Skin of body (tissue), 2 donors: ENCODE results near the gene MROH9. TPM values are rescaled to one million over a fixed set of nuclear protein-coding genes. Genes with fewer than 3 reads are reported as not detected.
"Not testable (repeated sequence)": the region's sequence is repeated elsewhere in the genome, so short reads cannot be mapped to it uniquely, and the experiment has no call there.

Experiments used
- DNase-seq: peaks from one replicate; lab custom pipeline; 2025; lab: John Stamatoyannopoulos, UW
- total RNA-seq: library from RNA; depleted of rRNA; stranded (reverse); fragments of >200 nt; gene quantifications from one replicate; pipeline ENCODE4 v1.2.3, GENCODE V29; 2014

The MROH9 gene, protein sequence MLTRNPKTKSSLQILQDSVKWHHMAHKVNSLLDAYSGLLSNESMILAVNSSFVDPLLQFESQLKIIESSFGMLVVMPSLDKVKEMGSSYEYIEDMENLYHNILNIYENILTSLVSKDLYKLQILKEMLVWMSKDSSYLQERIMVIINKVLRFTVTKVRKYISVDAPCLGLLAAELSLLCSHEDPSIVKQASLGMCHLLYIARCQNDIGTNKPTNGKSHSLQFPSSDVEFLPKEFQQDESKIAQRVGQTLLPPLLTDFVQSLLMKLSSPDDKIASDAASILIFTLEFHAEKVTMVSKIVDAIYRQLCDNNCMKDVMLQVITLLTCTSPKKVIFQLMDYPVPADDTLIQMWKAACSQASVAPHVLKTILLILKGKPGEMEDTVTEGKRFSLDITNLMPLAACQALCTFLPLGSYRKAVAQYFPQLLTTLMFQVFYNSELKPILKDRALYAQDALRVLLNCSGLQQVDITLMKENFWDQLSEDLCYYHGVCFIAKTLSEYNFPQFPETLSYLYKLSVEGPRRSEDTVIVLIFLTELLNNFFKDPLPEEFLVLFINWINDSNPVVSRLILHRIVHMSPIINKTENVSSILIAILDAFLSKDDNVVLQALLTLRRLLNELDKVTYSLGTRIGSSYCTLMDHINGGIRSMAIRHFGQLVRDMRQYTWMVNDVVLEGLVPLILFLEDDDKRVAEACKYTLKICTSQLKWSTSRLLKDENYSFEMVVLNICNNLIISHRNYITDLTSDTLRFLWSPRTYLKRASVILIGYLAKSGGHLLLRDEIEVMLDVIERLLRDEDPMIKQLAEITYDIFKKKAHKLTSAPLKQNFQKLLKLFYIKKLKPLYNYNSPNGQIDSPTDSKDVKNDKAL
- 0.10 TPM for total RNA-seq

DNA sequence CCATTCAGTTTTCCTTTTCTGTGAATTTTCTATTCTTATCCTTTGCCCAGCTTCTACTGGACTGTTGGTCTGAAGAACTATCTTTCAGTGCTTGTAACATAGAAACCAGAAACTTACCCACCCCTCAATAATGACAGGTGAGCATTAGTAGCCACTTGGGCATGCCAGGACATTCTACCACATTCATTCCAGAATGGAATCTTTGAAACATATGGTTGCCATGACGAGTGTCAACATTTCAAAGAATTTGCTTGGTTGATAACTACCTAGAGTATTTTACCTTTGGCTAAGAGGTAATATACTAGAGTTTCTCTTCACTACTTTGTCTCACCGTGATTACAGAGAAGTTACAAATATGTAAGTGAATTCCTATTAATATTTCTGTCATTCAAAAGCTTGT, at the start of gene MROH9:
Gene MROH9, plus strand, starts transcription at position 304 of the 400 bp plus-strand sequence. CDS start 10,023 bp downstream, outside the sequence.
- DNase-seq, result no peak

DNA sequence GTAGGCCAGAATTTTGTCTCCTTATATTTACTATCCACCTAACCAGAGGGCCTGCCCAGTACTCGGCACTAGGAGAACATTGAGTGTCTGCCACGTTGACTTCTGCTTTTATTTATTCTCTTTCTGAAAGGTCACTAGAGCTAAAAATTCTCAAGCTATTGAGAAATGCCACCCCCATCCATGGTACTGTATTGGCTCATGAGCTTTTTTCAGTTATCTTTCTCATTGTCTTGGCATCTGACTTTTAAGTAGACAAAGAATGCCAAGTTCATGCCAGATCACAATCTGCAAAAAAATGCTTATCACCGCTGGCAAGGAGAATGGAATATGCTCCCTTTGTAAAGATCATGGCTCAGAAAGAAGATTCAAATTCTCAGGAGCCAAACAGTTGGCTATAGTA, 49.8 kb upstream of the MROH9 start:
- no peak for DNase-seq

DNA sequence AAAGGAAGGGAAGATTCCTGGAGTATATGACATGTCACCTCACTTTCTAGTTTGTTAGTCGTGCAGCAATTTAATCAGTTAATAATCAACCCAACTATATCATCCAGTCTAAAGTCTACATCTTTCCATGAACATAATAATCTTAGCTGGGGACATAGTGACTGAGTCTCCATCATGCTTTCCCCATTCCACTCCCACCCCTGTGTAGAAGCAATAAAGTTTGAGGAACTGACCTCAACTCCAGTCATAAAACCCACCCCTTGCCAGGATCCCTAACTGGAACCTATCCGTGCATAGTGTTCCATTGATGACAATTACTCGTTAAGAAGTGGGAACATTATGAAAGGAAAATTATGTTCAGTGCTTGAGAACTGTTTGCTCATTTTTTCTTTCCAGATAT, 48.9 kb upstream of the MROH9 start:
- DNase-seq, result no peak

DNA sequence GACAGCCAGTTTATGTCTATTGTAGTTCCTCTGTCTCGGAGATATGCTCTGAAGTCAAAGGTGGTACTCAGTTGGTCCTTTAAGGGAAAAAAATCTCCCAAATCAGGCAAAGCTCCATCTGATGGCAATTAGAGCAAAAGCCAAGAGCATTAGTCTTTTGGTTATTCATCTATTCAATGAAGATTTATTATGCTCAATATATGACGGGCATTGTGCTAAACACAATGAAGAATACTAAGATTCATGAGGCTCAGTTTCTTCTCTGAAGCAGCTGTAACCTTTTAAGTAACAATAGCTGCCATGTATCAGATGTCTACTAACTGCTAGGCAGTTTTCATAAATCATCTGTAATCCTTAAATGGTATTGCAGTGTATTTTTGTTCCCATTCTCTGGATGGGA, 47.6 kb upstream of the MROH9 start:
- DNase-seq, result no peak

DNA sequence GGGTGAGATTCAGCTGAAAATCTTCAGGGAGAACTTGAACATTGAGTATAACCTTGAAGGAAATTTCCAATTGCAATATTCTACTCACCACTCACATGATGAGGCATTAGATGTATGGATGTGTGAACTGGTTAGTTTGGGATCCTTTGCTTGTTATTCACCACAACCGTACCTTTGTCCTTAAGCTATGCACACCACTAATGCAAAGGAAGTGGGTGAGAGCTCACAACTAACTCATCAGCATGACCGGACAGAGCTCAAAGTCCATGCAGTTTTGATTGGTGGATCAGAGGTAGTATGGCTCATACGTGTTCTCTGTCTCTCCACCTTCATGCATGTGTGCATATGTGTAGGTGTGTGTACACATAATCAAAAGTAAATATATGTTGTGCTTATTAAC, 43.5 kb upstream of the MROH9 start:
- DNase-seq, result no peak

DNA sequence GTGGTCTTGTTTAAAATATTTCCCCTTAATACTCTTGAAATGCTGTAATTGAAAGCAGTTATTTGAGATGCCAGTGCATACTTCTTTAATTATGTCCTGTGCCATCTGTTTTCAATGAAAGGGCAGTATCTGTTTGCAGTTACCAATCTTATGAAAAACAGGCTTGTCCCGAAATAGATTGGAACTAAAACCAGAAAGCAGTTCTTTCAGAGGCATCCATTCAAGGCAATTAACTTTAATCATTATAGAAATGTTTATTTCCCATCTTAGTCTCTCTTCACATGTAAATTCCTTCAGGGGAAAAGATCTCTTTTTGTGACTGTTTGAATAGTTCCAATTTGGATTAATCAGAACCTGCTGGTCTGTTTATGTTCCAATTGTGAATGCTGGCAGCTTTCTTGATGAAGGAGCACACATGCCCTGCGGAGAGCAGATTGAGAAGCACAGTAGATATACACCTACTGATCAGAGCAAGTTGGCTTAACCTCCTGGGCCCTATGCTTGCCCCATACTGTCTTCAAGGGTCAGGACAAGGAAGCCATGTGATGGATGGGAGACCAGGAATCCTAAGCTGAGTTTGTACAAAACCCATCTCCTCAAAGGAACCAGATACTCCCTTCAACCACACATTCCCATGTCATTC, 41.6 kb upstream of the MROH9 start:
- peak; percentile 91 for DNase-seq

DNA sequence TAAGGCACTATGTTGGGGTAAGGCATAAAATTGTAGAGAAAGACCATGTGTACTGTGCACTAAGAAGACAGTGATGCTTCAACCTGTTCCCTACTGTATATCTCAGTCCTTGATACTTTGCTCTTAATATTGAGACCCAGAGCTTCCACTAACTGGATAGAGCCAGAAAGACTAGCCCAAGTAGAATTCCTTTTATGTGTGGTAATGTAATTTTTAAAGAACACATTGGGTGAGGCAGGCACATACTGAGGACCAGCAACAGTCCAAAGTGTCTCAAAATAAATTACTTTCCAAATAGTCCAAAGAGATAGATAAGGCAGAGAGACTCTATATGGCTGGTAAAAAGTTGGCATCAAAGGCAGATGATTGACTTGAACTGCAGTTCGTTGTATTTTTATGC, 31.4 kb upstream of the MROH9 start:
- no peak for DNase-seq

DNA sequence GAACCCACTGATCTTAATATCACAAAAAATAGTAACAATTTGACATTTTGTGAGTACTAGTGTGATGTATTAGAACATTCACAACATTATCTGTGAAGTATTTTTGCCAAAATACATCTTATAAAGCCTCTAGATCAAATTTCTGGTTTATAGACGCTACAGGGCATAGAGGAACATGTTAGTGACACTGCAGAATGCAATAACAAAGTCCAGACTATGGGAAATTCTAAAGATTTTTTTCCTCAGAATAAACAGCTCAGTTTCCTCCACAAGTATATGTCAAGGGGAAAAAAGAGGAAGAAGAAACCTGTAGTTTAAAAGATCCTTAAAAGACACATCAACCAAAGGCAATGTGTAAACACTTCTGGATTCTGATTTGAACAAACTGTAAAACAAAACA, 26.4 kb upstream of the MROH9 start:
- no peak for DNase-seq

DNA sequence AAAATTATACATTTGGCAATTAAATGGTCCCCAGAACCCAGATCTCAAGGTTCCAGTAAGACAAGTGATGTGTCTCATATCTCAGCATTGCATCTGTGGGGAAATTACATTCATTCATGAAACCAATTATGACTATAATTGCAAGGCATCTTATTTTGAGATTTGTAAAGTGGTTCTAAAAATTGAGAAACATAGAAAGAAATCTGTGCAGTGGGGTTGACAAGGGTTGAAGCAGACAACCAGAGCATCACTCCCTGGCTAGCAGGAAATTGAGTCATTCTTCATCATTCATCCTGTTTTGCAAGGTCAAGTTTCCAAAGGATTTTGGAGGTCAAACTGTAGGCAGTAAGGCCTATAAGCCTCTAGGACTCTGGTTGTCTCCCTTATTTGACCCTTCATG, 25.1 kb upstream of the MROH9 start:
- DNase-seq, result no peak

DNA sequence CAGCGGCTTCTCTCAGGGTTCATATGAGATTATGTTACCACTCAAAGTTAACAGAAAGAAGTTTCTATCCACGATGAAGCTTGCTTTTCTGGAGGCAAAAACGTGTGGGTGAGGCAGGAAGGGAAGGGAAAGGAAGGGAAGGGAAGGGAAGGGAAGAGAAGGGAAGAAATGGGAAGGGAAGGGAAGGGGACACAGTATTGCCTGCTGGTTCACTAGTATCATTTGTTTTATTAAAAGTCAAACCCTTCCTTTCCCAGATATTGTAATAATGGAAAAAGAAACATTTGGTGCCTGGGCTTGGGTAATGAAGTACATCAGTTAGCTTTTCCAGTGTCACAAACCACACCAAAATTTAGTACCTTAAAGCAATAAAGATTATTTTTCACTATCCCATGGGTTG, 18.0 kb upstream of the MROH9 start:
- DNase-seq, result no peak

DNA sequence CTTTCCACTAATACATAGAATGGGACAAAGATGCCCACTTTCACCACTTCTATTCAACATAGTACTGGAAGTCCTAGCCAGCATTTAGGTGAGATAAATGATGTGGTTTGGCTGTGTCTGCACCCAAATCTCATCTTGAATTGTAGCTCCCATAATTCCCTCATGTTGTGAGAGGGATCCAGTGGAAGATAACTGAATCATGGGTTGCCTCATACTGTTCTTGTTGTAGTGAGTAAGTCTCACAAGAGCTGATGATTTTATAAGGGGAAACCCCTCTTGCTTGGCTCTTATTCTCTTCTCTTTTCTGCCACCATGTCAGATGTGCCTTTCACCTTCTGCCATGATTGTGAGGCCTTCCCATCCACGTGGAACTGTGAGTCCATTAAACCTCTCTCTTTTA, 10.7 kb upstream of the MROH9 start:
- DNase-seq, result not testable (repeated sequence)

DNA sequence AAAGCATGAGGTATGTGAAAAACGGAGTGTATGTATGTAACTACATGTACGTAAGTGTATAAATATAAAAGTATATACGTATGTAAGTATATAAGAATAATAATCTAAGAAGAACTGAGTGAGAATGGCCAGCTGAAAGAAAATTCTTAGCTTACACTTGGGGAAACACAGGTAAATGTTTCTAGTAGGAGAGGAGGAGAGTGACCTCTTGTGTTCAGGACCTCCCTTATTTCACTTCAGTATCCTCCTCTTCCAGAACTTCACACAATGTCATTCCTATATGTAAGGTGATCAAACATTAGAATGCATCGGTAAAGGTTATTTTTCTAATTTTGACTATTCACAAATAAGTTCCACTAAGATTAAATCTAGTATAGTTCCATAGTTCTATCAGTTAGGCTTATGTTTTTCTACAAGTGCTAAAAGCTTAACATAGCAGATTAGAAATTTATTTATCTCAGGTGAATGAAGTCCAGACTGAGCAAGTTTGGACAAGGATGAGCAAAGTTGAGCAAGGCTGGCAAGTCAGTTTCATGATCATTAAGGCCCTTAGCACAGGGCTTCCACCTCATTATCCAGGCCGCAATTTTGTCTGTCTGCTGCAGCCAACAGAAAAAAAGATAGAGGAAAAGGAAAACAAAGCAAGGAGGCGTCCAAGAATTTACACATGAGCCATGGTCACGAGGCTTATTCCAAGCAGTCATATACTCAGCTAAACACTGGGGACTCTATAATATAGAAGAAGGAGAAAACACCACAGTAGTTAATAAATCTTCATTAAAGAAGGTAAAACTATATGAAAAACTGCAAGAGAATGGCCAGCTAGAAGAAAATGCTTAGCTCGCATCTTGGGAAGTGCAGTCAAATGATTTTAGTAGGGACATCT, 7.1 kb upstream of the MROH9 start:
- DNase-seq, result peak; percentile 2

DNA sequence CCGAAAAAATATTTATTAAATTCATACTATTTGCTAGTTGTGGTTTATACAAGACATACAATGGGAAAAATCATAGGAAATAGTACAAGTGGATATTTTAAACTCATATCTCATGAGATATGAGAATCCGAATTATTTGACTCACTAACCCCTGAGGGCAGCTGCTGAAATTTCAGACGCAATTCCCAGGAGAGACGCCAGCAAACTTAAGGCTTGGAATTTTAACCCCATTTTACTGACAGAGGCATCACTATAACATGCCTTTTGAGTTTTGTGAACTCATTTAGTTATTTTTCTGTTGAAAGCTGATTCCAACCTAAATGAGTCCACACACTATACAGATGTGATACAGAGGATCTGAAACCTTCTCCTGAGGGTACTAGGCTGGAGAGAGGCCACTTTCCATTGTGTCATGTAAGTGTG, 5.9 kb upstream of the MROH9 start:
- DNase-seq, result no peak

DNA sequence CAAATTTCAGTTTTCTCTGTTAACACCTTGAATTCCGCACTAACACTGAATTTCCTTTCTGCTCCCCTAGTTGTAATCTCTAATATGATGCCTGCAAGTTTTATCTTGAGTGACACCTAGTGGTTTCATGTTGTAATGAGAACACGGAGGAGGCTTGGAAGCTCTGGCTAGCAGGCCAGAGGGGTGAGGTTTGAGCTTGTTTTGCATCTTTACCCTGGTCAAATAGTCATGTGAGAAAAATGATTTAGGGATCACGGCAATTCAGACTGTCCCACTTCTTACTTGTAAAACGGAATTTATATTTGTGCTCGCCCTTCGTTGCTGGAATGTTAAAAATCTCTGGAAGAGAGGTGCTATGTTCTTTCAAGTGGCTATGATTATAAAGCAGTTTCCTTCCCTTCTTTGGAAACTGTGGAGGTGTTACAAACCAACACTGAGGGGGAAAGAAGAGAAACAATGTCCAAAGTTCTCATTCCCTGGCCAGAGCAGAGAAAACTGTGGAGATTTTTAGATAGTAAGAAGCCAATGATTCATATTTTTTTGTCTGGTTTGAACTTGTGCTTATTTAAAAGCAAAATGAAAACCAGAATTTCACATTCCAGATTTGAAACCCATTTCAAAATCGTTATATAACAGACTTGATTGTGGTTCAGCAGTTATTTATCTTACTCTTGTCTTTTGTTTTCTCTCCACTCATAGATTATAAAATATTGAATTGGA, 5.3 kb upstream of the MROH9 start:
- peak; percentile 71 for DNase-seq

DNA sequence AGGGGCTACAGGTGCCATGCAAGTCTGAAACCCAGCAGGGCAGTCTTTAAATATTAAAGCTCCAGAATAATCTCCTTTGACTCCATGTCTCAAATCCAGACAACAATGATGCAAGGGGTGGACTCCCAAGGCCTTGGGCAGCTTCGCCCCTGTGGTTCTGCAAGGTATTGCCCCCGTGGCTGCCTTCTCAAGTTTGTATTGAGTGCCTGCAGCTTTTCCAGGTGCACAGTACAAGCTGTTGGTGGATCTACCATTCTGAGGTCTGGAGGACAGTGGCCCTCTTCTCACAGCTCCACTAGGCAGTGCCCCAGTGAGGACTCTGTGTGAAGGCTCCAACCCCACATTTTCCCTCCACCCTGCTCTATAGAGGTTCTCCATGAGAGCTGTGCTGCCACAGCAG, 3.7 kb upstream of the MROH9 start:
- DNase-seq, result no peak

DNA sequence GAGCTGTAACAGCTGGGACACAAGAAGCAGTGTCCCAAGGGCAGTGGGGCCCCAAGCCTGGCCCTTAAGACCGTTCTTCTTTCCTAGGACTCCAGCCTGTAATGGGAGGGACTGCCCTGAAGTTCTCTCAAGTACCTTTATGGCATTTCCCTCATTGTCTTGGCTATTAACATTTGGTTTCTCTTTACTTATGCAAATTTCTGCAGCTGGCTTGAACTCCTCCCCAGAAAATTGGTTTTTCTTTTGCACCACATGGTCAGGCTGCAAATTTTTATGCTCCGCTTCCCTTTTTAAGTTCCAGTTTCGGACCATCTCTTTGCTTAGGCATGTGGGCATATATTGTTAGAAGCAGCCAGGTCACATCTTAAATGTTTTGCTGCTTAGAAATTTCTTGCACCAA, 3.1 kb upstream of the MROH9 start:
- DNase-seq, result no peak

DNA sequence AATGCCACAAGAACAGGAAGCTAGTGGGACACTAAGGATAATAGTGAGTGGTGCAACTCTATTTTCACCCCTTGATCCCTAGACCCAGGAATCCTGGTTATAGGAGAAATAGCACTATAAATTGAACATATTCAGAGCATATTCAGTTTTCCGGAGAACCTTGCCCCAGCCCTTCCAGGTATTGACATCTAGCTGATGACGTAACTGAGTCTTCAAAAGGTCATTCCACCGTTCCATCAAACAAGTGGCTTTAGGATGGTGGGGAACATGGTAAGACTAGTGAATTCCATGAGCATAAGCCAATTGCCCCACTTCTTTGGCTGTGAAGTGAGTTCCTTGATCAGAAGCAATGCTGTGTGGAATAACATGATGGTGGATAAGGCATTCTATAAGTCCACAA, 2.9 kb downstream of the MROH9 start:
- no peak for DNase-seq

DNA sequence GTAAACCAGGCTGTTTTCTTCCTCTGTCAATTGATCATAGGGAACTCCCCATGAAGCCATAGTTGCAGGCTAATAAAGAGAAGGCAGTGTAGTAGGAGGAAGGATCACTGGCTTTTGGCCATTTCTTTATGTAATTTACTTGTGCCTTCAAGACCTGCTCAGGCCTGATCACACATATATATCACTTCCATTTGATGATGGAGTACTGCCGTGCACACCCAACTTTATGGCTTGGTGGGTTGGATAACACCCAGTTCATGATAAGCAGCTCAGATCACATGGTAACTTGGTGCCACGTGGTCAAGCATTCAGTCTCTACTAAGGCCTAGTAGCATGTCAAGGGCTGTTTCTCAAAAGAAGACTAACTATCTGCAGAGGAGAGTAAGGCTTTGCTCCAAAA, 4.1 kb downstream of the MROH9 start:
- no peak for DNase-seq

DNA sequence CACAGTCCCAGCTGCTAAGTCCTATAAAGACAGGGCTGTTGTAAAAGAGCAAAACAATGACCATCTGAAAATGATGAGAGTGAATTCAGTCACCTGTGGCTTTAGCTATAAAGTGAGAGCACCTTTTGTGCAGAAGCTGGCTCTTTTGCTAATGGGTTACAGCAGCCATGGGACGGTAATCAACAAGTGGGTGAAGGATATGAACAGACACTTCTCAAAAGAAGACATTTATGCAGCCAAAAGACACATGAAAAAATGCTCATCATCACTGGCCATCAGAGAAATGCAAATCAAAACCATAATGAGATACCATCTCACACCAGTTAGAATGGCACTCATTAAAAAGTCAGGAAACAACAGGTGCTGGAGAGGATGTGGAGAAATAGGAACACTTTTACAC, 16.4 kb downstream of the MROH9 start:
- not testable (repeated sequence) for DNase-seq

DNA sequence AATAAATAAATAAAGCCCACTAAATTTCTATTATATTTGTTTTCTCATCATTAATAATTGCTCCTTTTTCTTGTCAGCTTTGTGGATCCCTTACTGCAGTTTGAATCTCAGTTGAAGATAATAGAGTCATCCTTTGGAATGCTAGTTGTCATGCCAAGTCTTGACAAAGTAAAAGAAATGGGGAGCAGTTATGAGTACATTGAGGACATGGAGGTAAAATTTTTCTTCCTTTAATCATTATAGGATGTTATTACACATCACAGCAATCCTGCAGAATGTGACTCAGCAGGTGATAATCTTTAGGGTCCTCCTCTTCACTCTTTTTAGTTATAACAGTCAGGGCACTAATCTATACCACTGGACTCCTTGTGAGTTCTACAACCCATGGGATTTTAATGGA, 24.1 kb downstream of the MROH9 start:
- no peak for DNase-seq

DNA sequence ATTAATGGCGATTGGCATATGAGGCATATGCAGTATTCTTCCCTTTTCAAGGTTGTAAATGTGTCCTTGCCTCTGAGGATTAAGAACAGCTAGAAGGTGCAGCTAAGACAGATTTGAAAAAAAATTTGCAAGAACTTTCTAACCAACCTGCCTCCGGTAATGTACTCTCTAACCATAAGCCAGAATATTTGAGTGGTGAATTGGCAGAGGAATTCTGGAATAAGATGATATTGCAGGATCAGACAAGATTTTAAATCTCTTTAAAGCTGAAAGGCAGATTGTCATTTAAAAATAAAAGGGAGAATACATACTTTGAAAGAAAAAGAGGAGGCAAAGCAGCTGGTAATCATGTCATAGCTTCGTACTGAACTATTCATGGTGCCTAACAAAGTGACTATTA, 29.2 kb downstream of the MROH9 start:
- DNase-seq, result no peak
